Liver (tissue), 9 donors: ENCODE measurements around the gene IMPA2. TPM values are rescaled to one million over a fixed set of nuclear protein-coding genes. Genes with fewer than 3 reads are reported as not detected.
A peak's percentile ranks its signal among the peaks of the same experiment; 100 is the strongest.

Experiments used
- DNase-seq: peaks from one replicate; pipeline ENCODE4 v3.0.0-alpha.2; 2017; ENCODE audit warnings: low spot score
- H3K27ac ChIP-seq, 2 donors: one replicate each; pipeline ENCODE4 v1.7.0; 2013; ENCODE audit warnings: inconsistent platforms in 2 of 2, low read length in 2 of 2, control low read depth in 1 of 2, low read depth in 1 of 2, mild to moderate bottlenecking in 1 of 2
- H3K27me3 ChIP-seq, 4 donors: one replicate each; pipeline versions ENCODE4 v1.6.1 to v1.7.0; 2013; ENCODE audit warnings: low read length in 3 of 4, inconsistent platforms in 1 of 4, mild to moderate bottlenecking in 1 of 4, moderate library complexity in 1 of 4; ENCODE audit not compliant: control insufficient read depth in 4 of 4, insufficient read depth in 4 of 4
- H3K36me3 ChIP-seq, 4 donors: one replicate each; pipeline versions ENCODE4 v1.6.1 to v1.7.0; 2013; ENCODE audit warnings: low read length in 3 of 4, mild to moderate bottlenecking in 3 of 4, low read depth in 1 of 4, moderate library complexity in 1 of 4; ENCODE audit not compliant: control insufficient read depth in 4 of 4, insufficient read depth in 3 of 4
- H3K4me1 ChIP-seq, 4 donors: one replicate each; pipeline versions ENCODE4 v1.6.1 to v1.7.0; 2013; ENCODE audit warnings: low read length in 3 of 4, mild to moderate bottlenecking in 3 of 4, moderate library complexity in 1 of 4; ENCODE audit not compliant: control insufficient read depth in 4 of 4, insufficient read depth in 4 of 4
- H3K4me3 ChIP-seq, 3 donors: one replicate each; pipeline versions ENCODE4 v1.6.1 to v1.7.0; 2013; ENCODE audit warnings: low read length in 3 of 3, control low read depth in 1 of 3, low read depth in 1 of 3, mild to moderate bottlenecking in 1 of 3
- H3K9ac ChIP-seq, 2 donors: one replicate each; pipeline ENCODE4 v1.7.0; 2013; ENCODE audit warnings: low read length in 2 of 2, mild to moderate bottlenecking in 2 of 2, moderate library complexity in 2 of 2, control low read depth in 1 of 2, low read depth in 1 of 2
- H3K9me3 ChIP-seq, 4 donors: one replicate each; pipeline versions ENCODE4 v1.6.1 to v1.7.0; 2013; ENCODE audit warnings: low read length in 3 of 4; ENCODE audit not compliant: control insufficient read depth in 4 of 4
- EGR1 ChIP-seq, 2 donors: IDR thresholded peaks; 2 replicates each; pipeline ENCODE4 v1.6.1; 2016 to 2018; ENCODE audit warnings: antibody characterized with exemption in 2 of 2, low read depth in 2 of 2
- FOXA1 ChIP-seq: IDR thresholded peaks from 2 replicates; pipeline ENCODE4 v1.6.1; 2016; ENCODE audit warnings: antibody characterized with exemption
- FOXA2 ChIP-seq: IDR thresholded peaks from 2 replicates; pipeline ENCODE4 v1.6.1; 2016; ENCODE audit warnings: antibody characterized with exemption
- GABPA ChIP-seq, 2 donors: IDR thresholded peaks in 1 of 2; conservative IDR thresholded peaks in 1 of 2; 2 replicates each; pipeline ENCODE4 v1.6.1; 2016; ENCODE audit warnings: antibody characterized with exemption in 2 of 2, mild to moderate bottlenecking in 1 of 2, moderate library complexity in 1 of 2
- HNF4A ChIP-seq, 2 donors: conservative IDR thresholded peaks; 2 replicates each; pipeline ENCODE4 v1.6.1; 2016; ENCODE audit warnings: antibody characterized with exemption in 2 of 2, mild to moderate bottlenecking in 2 of 2
- HNF4G ChIP-seq: IDR thresholded peaks from 2 replicates; pipeline ENCODE4 v1.6.1; 2016; ENCODE audit warnings: antibody characterized with exemption
- JUND ChIP-seq, 2 donors: IDR thresholded peaks; 2 replicates each; pipeline ENCODE4 v1.6.1; 2016; ENCODE audit warnings: antibody characterized with exemption in 2 of 2
- NR2F2 ChIP-seq: IDR thresholded peaks from 2 replicates; pipeline ENCODE4 v1.6.1; 2016; ENCODE audit warnings: antibody characterized with exemption
- RAD21 ChIP-seq, 2 donors: IDR thresholded peaks; 2 replicates each; pipeline ENCODE4 v1.6.1; 2016; ENCODE audit warnings: antibody characterized with exemption in 2 of 2, mild to moderate bottlenecking in 2 of 2
- RXRA ChIP-seq, 2 donors: IDR thresholded peaks; 2 replicates each; pipeline ENCODE4 v1.6.1; 2017 to 2018; ENCODE audit warnings: antibody characterized with exemption in 2 of 2, mild to moderate bottlenecking in 1 of 2
- SP1 ChIP-seq: IDR thresholded peaks from 2 replicates; pipeline ENCODE4 v1.6.1; 2018; ENCODE audit warnings: antibody characterized with exemption, mild to moderate bottlenecking
- TAF1 ChIP-seq: conservative IDR thresholded peaks from 2 replicates; pipeline ENCODE4 v1.6.1; 2016; ENCODE audit warnings: antibody characterized with exemption, mild to moderate bottlenecking
- YY1 ChIP-seq: IDR thresholded peaks from 2 replicates; pipeline ENCODE4 v1.6.1; 2016; ENCODE audit warnings: antibody characterized with exemption, mild to moderate bottlenecking
- WGBS: extraction: QIAGEN DNeasy Blood & Tissue Kit; methylation state at CpG from one replicate; pipeline ENCODE4 v1.1.7; 2013; 5-methylcytosine and 5-hydroxymethylcytosine counted together
- polyA plus RNA-seq, 2 donors: library from polyadenylated mRNA; stranded (reverse) in 1 of 2; unstranded in 1 of 2; fragments of 200-250 nt in 1 of 2; fragments of >200 nt in 1 of 2; fragmentation: Nextera tagmentation in 1 of 2; extraction: Ambion mirVana in 1 of 2; gene quantifications; one replicate each; pipeline versions ENCODE4 v1.2.1 to v1.2.3, GENCODE V29; 2013 to 2015
- total RNA-seq, 2 donors: library from RNA; depleted of rRNA; stranded (reverse); fragments of >200 nt; gene quantifications; one replicate each; pipeline ENCODE4 v1.2.3, GENCODE V29; 2014
- TF ChIP-seq, protein P1 (sequence below): IDR thresholded peaks from 2 replicates; pipeline ENCODE4 v1.6.1; 2016; ENCODE audit warnings: antibody characterized with exemption
- TF ChIP-seq, protein P2 (sequence below): IDR thresholded peaks from 2 replicates; pipeline ENCODE4 v1.6.1; 2016; ENCODE audit warnings: antibody characterized with exemption, mild to moderate bottlenecking
- TF ChIP-seq, protein P3 (sequence below): IDR thresholded peaks from 2 replicates; pipeline ENCODE4 v1.6.1; 2016; ENCODE audit warnings: antibody characterized with exemption
- TF ChIP-seq, protein P4 (sequence below): fragments of 150-350 bp; IDR thresholded peaks from 2 replicates; pipeline ENCODE4 v1.5.1; 2017; ENCODE audit warnings: improper control_type of control experiment, low read depth, low read length; ENCODE audit not compliant: missing input control
- TF ChIP-seq, protein P5 (sequence below): IDR thresholded peaks from 2 replicates; pipeline ENCODE4 v1.6.1; 2016; ENCODE audit warnings: antibody characterized with exemption
- donor health status: healthy.
- donor health status: healthy.
- donor health status: healthy.
- donor health status: healthy.
- donor health status: healthy.

Gene IMPA2
- total and polyA plus RNA-seq, 4 donors, result 27.5 to 55.8 (median 48.2) TPM

DNA sequence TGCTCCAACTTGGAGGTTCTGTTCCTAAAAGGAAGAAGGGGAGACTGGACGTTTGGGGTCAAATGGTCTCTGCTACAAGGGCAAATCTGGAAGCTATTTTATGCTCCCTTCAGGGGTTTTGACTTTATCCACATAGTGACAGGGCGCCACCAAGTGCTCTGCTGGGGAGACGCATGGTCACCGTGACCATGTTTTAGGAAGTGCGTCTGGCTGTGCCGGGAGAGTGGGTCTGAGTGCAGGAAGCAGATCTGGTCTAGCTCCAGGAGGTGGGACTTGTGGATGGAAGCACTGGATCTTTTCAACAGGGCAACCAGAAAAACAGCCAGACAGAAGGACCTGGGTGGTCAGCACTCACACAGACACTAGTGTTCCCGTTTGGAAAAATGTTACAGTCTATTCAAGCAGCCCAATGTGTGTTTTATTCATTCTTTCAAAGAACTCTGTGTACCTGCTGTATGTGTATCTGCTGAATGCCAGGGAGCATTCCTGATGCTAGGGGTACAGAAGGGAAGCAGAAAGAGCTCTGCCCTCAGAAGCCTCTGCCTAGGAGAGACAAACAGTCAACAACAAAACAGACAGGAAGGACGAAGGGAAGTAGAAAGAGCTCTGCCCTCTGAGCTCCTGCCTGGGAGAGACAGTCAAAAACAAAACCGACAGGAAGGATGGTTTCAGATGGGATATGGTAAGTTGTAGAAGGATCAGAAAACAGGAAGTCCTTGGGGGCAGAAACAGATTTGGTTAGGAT is 14.3 kb downstream of the IMPA2 start:
- Histone ChIP-seq H3K27me3 (no peaks in the 10 kb centered on the region), H3K9me3 (no peaks in the 10 kb centered on the region), H3K27ac (peak overlapping the region; percentile 7 to 14), H3K4me1 (peaks cover 2 to 18% (median 9%) of the 10 kb centered on the region in 4 donors), H3K9ac (no peak overlapping the region), H3K36me3 (peaks cover 0 to 2% (median 0%) of the 10 kb centered on the region in 4 donors), H3K4me3 (no peak overlapping the region)
- TF ChIP-seq FOXA2 (no peak), RAD21 (IDR thresholded peaks at IDR 0.05) (peak; percentile 95 to 98), FOXA1 (no peak), HNF4G (no peak), NR2F2 (no peak), GABPA (IDR thresholded peaks at IDR 0.05 in 1 of 2, conservative IDR thresholded peaks at IDR 0.05 in 1 of 2) (no peak), EGR1 (IDR thresholded peaks at IDR 0.05; ENCODE audit: low read depth in 2 of 2) (peak in 1 of 2 donors; percentile 47), YY1 (no peak), SP1 (peak; percentile 10), JUND (IDR thresholded peaks at IDR 0.05) (no peak), RXRA (IDR thresholded peaks at IDR 0.05) (peak; percentile 12 to 40), TAF1 (no peak), HNF4A (conservative IDR thresholded peaks at IDR 0.05) (no peak)
- TF ChIP-seq, protein P1, sequence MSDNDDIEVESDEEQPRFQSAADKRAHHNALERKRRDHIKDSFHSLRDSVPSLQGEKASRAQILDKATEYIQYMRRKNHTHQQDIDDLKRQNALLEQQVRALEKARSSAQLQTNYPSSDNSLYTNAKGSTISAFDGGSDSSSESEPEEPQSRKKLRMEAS, result no peak
- TF ChIP-seq, protein P2, sequence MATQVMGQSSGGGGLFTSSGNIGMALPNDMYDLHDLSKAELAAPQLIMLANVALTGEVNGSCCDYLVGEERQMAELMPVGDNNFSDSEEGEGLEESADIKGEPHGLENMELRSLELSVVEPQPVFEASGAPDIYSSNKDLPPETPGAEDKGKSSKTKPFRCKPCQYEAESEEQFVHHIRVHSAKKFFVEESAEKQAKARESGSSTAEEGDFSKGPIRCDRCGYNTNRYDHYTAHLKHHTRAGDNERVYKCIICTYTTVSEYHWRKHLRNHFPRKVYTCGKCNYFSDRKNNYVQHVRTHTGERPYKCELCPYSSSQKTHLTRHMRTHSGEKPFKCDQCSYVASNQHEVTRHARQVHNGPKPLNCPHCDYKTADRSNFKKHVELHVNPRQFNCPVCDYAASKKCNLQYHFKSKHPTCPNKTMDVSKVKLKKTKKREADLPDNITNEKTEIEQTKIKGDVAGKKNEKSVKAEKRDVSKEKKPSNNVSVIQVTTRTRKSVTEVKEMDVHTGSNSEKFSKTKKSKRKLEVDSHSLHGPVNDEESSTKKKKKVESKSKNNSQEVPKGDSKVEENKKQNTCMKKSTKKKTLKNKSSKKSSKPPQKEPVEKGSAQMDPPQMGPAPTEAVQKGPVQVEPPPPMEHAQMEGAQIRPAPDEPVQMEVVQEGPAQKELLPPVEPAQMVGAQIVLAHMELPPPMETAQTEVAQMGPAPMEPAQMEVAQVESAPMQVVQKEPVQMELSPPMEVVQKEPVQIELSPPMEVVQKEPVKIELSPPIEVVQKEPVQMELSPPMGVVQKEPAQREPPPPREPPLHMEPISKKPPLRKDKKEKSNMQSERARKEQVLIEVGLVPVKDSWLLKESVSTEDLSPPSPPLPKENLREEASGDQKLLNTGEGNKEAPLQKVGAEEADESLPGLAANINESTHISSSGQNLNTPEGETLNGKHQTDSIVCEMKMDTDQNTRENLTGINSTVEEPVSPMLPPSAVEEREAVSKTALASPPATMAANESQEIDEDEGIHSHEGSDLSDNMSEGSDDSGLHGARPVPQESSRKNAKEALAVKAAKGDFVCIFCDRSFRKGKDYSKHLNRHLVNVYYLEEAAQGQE, result no peak
- TF ChIP-seq, protein P3, sequence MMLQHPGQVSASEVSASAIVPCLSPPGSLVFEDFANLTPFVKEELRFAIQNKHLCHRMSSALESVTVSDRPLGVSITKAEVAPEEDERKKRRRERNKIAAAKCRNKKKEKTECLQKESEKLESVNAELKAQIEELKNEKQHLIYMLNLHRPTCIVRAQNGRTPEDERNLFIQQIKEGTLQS, result no peak
- TF ChIP-seq, protein P4, sequence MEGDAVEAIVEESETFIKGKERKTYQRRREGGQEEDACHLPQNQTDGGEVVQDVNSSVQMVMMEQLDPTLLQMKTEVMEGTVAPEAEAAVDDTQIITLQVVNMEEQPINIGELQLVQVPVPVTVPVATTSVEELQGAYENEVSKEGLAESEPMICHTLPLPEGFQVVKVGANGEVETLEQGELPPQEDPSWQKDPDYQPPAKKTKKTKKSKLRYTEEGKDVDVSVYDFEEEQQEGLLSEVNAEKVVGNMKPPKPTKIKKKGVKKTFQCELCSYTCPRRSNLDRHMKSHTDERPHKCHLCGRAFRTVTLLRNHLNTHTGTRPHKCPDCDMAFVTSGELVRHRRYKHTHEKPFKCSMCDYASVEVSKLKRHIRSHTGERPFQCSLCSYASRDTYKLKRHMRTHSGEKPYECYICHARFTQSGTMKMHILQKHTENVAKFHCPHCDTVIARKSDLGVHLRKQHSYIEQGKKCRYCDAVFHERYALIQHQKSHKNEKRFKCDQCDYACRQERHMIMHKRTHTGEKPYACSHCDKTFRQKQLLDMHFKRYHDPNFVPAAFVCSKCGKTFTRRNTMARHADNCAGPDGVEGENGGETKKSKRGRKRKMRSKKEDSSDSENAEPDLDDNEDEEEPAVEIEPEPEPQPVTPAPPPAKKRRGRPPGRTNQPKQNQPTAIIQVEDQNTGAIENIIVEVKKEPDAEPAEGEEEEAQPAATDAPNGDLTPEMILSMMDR, result peak; percentile 78
- TF ChIP-seq, protein P5, sequence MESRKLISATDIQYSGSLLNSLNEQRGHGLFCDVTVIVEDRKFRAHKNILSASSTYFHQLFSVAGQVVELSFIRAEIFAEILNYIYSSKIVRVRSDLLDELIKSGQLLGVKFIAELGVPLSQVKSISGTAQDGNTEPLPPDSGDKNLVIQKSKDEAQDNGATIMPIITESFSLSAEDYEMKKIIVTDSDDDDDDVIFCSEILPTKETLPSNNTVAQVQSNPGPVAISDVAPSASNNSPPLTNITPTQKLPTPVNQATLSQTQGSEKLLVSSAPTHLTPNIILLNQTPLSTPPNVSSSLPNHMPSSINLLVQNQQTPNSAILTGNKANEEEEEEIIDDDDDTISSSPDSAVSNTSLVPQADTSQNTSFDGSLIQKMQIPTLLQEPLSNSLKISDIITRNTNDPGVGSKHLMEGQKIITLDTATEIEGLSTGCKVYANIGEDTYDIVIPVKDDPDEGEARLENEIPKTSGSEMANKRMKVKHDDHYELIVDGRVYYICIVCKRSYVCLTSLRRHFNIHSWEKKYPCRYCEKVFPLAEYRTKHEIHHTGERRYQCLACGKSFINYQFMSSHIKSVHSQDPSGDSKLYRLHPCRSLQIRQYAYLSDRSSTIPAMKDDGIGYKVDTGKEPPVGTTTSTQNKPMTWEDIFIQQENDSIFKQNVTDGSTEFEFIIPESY, result no peak
- peak; percentile 62 for DNase-seq
- 12% methylated on average over 9 of the region's 9 CpGs for WGBS
